ENCODE results near the gene SLC17A5. TPM values are rescaled to one million over a fixed set of nuclear protein-coding genes. Genes with fewer than 3 reads are reported as not detected.

Gene SLC17A5
- total RNA-seq, 1 donor: 46.6 TPM

GRCh38 chr6:73665686-73666319 lies 12.0 kb upstream of the SLC17A5 start:
- no peak for TF ChIP-seq CTCF (IDR thresholded peaks at IDR 0.05; ENCODE audit: insufficient read depth, low read depth, low read length)
- no peak for DNase-seq (ENCODE audit: low read depth)
- H3K4me3 ChIP-seq (ENCODE audit: low read depth, low read length): no peak overlapping the region

GRCh38 chr6:73664701-73665100 lies 10.9 kb upstream of the SLC17A5 start:
- TF ChIP-seq CTCF (IDR thresholded peaks at IDR 0.05; ENCODE audit: insufficient read depth, low read depth, low read length): no peak
- DNase-seq (ENCODE audit: low read depth): no peak
- no peak overlapping the region for H3K4me3 ChIP-seq (ENCODE audit: low read depth, low read length)

- no peak for DNase-seq (ENCODE audit: low read depth)
- no peak for TF ChIP-seq CTCF (IDR thresholded peaks at IDR 0.05; ENCODE audit: insufficient read depth, low read depth, low read length)
- no peak overlapping the region for H3K4me3 ChIP-seq (ENCODE audit: low read depth, low read length)
Measured at GRCh38 chr6:73657201-73657600, 3.4 kb upstream of the SLC17A5 start.

- TF ChIP-seq CTCF (IDR thresholded peaks at IDR 0.05; ENCODE audit: insufficient read depth, low read depth, low read length): no peak
- no peak overlapping the region for H3K4me3 ChIP-seq (ENCODE audit: low read depth, low read length)
- no peak for DNase-seq (ENCODE audit: low read depth)
Measured at GRCh38 chr6:73656531-73657145, 2.8 kb upstream of the SLC17A5 start.

- DNase-seq (ENCODE audit: low read depth): peak; percentile 28
- peak overlapping the region; percentile 84 for H3K4me3 ChIP-seq (ENCODE audit: low read depth, low read length)
Measured at GRCh38 chr6:73655341-73655917, 1.6 kb upstream of the SLC17A5 start.

More at GRCh38 chr6:73655341-73655917, 1.6 kb upstream of the SLC17A5 start:
- no peak for TF ChIP-seq CTCF (IDR thresholded peaks at IDR 0.05; ENCODE audit: insufficient read depth, low read depth, low read length)
